ENCODE results near the gene VWA8. TPM values are rescaled to one million over a fixed set of nuclear protein-coding genes. Genes with fewer than 3 reads are reported as not detected.
"Not testable (repeated sequence)": the region's sequence is repeated elsewhere in the genome, so short reads cannot be mapped to it uniquely, and the experiment has no call there.

The VWA8 gene
- total RNA-seq, 2 experiments from 2014 or later = 13.5 to 14.4 TPM

GRCh38 chr13:41756198-41756880 lies 204.6 kb downstream of the VWA8 start:
- no peak overlapping the region for H3K4me3 Mint-ChIP-seq
- H3K4me1 Mint-ChIP-seq = no peaks in the 10 kb centered on the region
- no peak for DNase-seq
- H3K27me3 Mint-ChIP-seq = no peaks in the 10 kb centered on the region
- no peak overlapping the region for H3K27ac Mint-ChIP-seq
- ChIA-PET POLR2A (no interaction called here), CTCF (no interaction called here)
- H3K9me3 Mint-ChIP-seq = no peaks in the 10 kb centered on the region
- peaks cover 16% of the 10 kb centered on the region for H3K36me3 Mint-ChIP-seq (ENCODE audit: low read depth)

GRCh38 chr13:41751734-41752445 lies 209.0 kb downstream of the VWA8 start:
- CTCF ChIA-PET = no interaction called here

GRCh38 chr13:41751277-41751676 lies 209.6 kb downstream of the VWA8 start:
- no peak overlapping the region for H3K27ac Mint-ChIP-seq
- peaks cover 7% of the 10 kb centered on the region for H3K9me3 Mint-ChIP-seq
- no peak for DNase-seq
- POLR2A ChIA-PET = no interaction called here
- H3K4me1 Mint-ChIP-seq = no peaks in the 10 kb centered on the region
- H3K27me3 Mint-ChIP-seq = no peaks in the 10 kb centered on the region
- peaks cover 41% of the 10 kb centered on the region for H3K36me3 Mint-ChIP-seq (ENCODE audit: low read depth)
- CTCF ChIA-PET = no interaction called here
- no peak overlapping the region for H3K4me3 Mint-ChIP-seq

More at GRCh38 chr13:41751734-41752445, 209.0 kb downstream of the VWA8 start:
- Mint-ChIP-seq H3K4me3 (no peak overlapping the region), H3K9me3 (peaks cover 7% of the 10 kb centered on the region), H3K4me1 (no peaks in the 10 kb centered on the region), H3K36me3 (ENCODE audit: low read depth) (peaks cover 35% of the 10 kb centered on the region), H3K27ac (no peak overlapping the region), H3K27me3 (no peaks in the 10 kb centered on the region)
- DNase-seq = no peak
- POLR2A ChIA-PET = no interaction called here

GRCh38 chr13:41746259-41746658 lies 214.7 kb downstream of the VWA8 start:
- Mint-ChIP-seq H3K36me3 (ENCODE audit: low read depth) (peaks cover 39% of the 10 kb centered on the region), H3K27ac (no peak overlapping the region)
- CTCF ChIA-PET = no interaction called here

GRCh38 chr13:41745496-41745895 lies 215.4 kb downstream of the VWA8 start:
- H3K4me3 Mint-ChIP-seq, H3K4me1 Mint-ChIP-seq, CTCF ChIA-PET, H3K27me3 Mint-ChIP-seq, DNase-seq, H3K27ac Mint-ChIP-seq, POLR2A ChIA-PET, H3K9me3 Mint-ChIP-seq: not testable (repeated sequence)
- peaks cover 39% of the 10 kb centered on the region for H3K36me3 Mint-ChIP-seq (ENCODE audit: low read depth)

More at GRCh38 chr13:41746259-41746658, 214.7 kb downstream of the VWA8 start:
- no peak for DNase-seq
- Mint-ChIP-seq H3K4me1 (peaks cover 4% of the 10 kb centered on the region), H3K27me3 (no peaks in the 10 kb centered on the region), H3K4me3 (no peak overlapping the region), H3K9me3 (peaks cover 7% of the 10 kb centered on the region)
- POLR2A ChIA-PET = no interaction called here

GRCh38 chr13:41742917-41743552 lies 217.9 kb downstream of the VWA8 start:
- peaks cover 15% of the 10 kb centered on the region for H3K36me3 Mint-ChIP-seq (ENCODE audit: low read depth)
- CTCF ChIA-PET = no interaction called here
- H3K4me1 Mint-ChIP-seq = peaks cover 4% of the 10 kb centered on the region
- peaks cover 4% of the 10 kb centered on the region for H3K9me3 Mint-ChIP-seq
- no peak overlapping the region for H3K4me3 Mint-ChIP-seq
- POLR2A ChIA-PET = no interaction called here
- H3K27me3 Mint-ChIP-seq = no peaks in the 10 kb centered on the region
- H3K27ac Mint-ChIP-seq = no peak overlapping the region
- DNase-seq = no peak

- Mint-ChIP-seq H3K36me3 (ENCODE audit: low read depth) (peaks cover 3% of the 10 kb centered on the region), H3K9me3 (no peaks in the 10 kb centered on the region), H3K27ac (no peak overlapping the region), H3K4me1 (peaks cover 3% of the 10 kb centered on the region), H3K27me3 (no peaks in the 10 kb centered on the region), H3K4me3 (no peak overlapping the region)
- DNase-seq = no peak
- ChIA-PET CTCF (no interaction called here), POLR2A (no interaction called here)
These were observed 220.4 kb downstream of the VWA8 start for GRCh38 chr13:41740479-41740878.

GRCh38 chr13:41722684-41723535 lies 238.0 kb downstream of the VWA8 start:
- H3K27me3 Mint-ChIP-seq = no peaks in the 10 kb centered on the region
- POLR2A ChIA-PET = no interaction called here

GRCh38 chr13:41720839-41721561 lies 239.9 kb downstream of the VWA8 start:
- no peak overlapping the region for H3K4me3 Mint-ChIP-seq
- ChIA-PET POLR2A (no interaction called here), CTCF (no interaction called here)
- no peak overlapping the region for H3K27ac Mint-ChIP-seq
- H3K4me1 Mint-ChIP-seq = no peaks in the 10 kb centered on the region
- no peak for DNase-seq
- no peaks in the 10 kb centered on the region for H3K27me3 Mint-ChIP-seq
- H3K9me3 Mint-ChIP-seq = no peaks in the 10 kb centered on the region
- H3K36me3 Mint-ChIP-seq (ENCODE audit: low read depth) = peaks cover 4% of the 10 kb centered on the region

More at GRCh38 chr13:41722684-41723535, 238.0 kb downstream of the VWA8 start:
- no peaks in the 10 kb centered on the region for H3K9me3 Mint-ChIP-seq
- no peak overlapping the region for H3K27ac Mint-ChIP-seq
- peaks cover 4% of the 10 kb centered on the region for H3K36me3 Mint-ChIP-seq (ENCODE audit: low read depth)
- CTCF ChIA-PET = no interaction called here
- no peak overlapping the region for H3K4me3 Mint-ChIP-seq
- no peak for DNase-seq
- no peaks in the 10 kb centered on the region for H3K4me1 Mint-ChIP-seq

- H3K27ac Mint-ChIP-seq = no peak overlapping the region
- H3K4me3 Mint-ChIP-seq = no peak overlapping the region
- H3K4me1 Mint-ChIP-seq = no peaks in the 10 kb centered on the region
- no peaks in the 10 kb centered on the region for H3K9me3 Mint-ChIP-seq
- H3K27me3 Mint-ChIP-seq = no peaks in the 10 kb centered on the region
- CTCF ChIA-PET = no interaction called here
- DNase-seq = no peak
- POLR2A ChIA-PET = no interaction called here
- peaks cover 4% of the 10 kb centered on the region for H3K36me3 Mint-ChIP-seq (ENCODE audit: low read depth)
These were observed 244.7 kb downstream of the VWA8 start for GRCh38 chr13:41716236-41716635.

- no peaks in the 10 kb centered on the region for H3K4me1 Mint-ChIP-seq
- DNase-seq = no peak
- ChIA-PET CTCF (no interaction called here), POLR2A (no interaction called here)
- H3K4me3 Mint-ChIP-seq = no peak overlapping the region
- H3K36me3 Mint-ChIP-seq (ENCODE audit: low read depth) = no peaks in the 10 kb centered on the region
- no peaks in the 10 kb centered on the region for H3K27me3 Mint-ChIP-seq
- no peaks in the 10 kb centered on the region for H3K9me3 Mint-ChIP-seq
- H3K27ac Mint-ChIP-seq = no peak overlapping the region
These were observed 247.5 kb downstream of the VWA8 start for GRCh38 chr13:41713405-41713804.

GRCh38 chr13:41710771-41711170 lies 250.1 kb downstream of the VWA8 start:
- no peaks in the 10 kb centered on the region for H3K9me3 Mint-ChIP-seq
- DNase-seq = no peak
- no peaks in the 10 kb centered on the region for H3K36me3 Mint-ChIP-seq (ENCODE audit: low read depth)
- no peak overlapping the region for H3K4me3 Mint-ChIP-seq
- ChIA-PET CTCF (no interaction called here), POLR2A (no interaction called here)
- no peaks in the 10 kb centered on the region for H3K4me1 Mint-ChIP-seq
- H3K27me3 Mint-ChIP-seq = no peaks in the 10 kb centered on the region
- no peak overlapping the region for H3K27ac Mint-ChIP-seq

- no peak for DNase-seq
- Mint-ChIP-seq H3K4me1 (no peaks in the 10 kb centered on the region), H3K36me3 (ENCODE audit: low read depth) (no peaks in the 10 kb centered on the region), H3K27me3 (no peaks in the 10 kb centered on the region), H3K9me3 (no peaks in the 10 kb centered on the region), H3K4me3 (no peak overlapping the region), H3K27ac (no peak overlapping the region)
- CTCF ChIA-PET = no interaction called here
- POLR2A ChIA-PET = no interaction called here
These were observed 251.4 kb downstream of the VWA8 start for GRCh38 chr13:41709511-41709910.
